ENCODE data around the gene CRY1.

CRY1 gene
- total RNA-seq: 7.3 to 19.3 (median 15.7) reads per million in 17 experiments

DNA sequence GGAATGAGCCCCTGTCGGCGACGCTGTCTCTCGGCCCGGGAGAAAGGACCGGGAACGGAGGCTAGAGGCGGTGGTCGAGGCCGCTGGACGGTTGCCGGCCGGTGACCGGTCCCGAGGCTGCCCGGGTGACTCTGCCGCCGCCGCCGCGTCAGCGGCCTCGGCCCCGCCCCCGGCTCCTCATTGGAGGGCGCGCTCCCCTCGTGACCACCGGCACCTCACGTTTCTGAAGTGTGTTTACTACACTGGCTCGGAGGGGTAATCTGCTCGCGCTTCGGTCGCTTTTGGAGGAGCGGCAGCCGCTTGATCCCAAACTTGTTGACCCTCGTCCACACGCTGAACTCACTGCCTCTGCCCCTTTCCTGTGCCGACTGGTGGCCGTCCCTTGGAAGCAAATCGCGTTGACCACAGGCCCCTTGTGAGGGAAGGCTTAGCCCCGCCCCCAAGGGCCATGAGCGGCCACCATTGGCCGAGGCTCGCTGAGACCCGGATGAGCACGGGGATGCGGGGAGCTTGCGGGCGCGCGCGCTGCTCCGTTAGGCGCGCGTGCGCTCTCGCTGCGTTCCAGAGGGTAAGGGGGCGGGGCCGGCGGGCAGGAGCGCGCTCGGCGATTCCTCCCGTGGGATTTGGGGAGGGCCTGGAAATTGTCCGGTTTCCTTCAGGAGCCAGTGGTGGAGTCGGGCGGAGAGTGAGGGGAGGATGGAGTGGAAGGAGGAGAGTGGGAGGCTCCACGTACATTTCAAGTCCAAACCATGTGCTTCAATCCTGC is at the start of gene CRY1:
Gene CRY1 (minus strand): TSS at position 133 of the 766 bp plus-strand sequence. CDS start 588 bp downstream, outside the sequence.
- peak; percentile 96 to 99 (median 98) for DNase-seq

DNA sequence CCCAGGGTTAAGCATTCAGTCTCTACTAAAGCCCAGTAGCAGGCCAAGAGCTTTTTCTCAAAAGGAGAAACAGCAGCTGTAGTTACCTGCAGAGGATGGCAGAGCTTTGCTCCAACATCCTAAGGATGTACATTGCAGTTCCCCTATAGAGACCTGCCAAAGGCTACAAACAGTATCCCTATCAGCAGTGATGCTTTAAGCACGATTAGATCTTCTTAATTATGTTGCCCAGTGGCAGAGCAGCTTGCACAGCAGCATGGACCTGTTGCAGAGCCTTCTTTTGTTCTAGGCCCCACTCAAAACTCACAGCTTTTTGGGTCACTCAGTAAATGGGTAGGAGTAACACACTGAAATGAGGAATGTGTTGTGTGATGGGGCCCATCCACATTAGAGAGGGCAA is 46.4 kb upstream of the CRY1 start:
- DNase-seq: no peak

DNA sequence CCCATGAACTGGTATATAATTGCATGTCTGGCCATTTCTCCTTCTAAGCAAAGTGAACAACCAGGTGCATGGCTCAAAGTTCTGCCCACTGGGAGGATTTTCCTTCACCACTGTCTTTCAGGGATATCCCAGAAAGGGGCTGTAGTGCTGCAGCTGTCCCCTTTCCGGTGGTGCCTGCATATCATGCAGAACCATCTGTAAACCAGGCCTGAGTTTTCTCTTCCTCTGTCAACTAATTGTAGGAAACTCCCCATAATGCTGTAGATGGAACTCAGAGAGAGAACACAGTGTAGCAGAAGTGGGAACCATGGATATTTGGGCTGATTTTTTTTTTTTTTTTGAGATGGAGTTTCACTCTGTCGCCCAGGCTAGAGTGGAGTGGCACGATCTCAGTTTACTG is 45.6 kb upstream of the CRY1 start:
- no peak for DNase-seq

DNA sequence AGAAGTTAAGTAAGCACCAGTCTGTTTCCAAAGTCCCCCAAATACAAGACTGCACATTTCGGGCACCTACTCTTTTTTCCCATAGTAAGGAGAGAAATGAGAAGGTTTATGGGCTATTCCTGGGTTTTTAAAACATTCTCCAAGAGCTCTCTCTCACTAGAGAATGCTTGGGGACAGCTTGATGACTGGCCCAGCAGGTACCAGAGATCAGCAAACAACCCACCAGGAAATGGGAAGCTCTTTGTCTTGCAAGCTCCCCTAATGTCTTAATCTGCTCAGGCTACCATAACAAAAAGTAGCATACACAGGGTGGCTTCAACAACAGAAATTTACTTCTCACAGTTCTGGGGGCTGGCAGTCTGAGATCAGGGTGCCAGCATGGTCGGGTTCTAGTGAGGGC is 41.8 kb upstream of the CRY1 start:
- DNase-seq: no peak

DNA sequence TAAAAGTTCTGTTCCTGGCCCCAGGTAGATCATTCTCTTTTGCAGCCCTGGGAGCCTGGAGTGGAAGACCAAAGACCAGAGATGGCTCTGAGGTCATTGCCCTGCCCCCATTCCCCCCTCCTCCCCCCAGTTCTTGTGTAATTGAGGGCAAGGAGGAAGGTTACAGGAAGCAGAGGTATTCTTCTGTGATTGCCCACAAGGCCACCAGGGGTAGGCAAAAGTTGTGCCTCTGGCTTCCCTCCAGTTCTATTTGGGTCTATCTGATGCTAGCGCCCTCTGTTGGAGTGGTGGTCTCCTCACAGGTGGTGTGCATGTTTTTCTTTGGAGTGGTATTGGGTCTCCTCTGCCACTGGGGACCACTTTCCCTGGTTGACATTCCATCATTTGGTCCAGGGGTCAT is 41.2 kb upstream of the CRY1 start:
- DNase-seq: peak; percentile 17 to 44 (median 32)

DNA sequence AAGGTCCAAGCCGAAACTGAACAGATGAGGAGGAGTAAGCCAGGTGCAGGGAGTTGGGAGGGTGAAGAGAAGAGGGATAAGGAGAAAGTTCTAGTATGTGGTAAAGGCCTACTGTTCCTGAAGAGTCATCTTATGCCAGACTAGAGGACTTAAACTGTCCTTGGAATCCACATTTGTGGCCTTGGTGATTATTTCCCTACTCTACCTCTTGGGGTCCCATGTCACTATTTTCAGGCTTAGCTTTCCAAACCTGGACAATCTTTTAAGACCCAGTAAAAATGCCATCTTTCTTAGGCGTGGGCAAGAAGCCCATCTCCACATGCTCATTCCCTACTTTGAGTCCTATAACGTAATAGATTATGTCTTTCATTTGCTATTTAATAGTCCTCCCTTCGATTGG is 40.1 kb upstream of the CRY1 start:
- DNase-seq: no peak

DNA sequence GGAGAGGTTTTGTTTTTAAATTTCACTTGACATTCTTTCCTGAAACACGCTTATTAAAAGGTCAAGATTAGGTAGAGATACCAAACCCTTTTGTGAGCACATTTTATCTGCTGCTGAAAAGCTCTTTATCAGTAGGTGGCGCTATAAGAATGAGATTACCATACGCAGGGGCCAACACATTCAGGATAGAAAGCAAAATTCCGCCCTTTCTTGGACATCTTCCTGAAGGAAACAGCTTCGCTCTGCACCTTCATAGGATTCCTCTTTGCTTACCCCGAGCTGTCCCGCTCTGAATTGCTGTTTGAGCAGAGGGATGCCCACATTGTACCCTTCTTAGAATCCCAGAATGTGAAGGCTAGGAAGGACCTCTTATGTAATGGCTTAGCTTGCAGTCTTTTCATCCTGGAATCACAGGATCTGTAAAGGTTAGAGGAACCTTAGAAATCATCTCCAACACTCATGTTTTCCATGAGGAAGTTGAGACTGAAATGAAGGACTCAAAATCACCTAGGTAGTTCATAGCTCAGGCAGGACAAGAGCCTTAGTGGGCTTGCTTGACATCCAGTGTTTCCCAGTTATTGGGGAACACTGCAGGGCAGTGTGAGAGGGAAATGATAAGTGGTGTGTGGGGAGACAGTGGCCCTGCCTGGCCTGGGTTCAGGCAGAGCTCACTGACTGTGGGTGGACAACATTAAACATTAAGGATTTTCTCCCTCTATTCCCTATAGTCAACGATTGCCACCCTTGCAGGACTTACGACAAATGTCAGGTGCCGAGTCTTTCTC is 38.7 kb upstream of the CRY1 start:
- DNase-seq: peak; percentile 53 to 74 (median 56)

DNA sequence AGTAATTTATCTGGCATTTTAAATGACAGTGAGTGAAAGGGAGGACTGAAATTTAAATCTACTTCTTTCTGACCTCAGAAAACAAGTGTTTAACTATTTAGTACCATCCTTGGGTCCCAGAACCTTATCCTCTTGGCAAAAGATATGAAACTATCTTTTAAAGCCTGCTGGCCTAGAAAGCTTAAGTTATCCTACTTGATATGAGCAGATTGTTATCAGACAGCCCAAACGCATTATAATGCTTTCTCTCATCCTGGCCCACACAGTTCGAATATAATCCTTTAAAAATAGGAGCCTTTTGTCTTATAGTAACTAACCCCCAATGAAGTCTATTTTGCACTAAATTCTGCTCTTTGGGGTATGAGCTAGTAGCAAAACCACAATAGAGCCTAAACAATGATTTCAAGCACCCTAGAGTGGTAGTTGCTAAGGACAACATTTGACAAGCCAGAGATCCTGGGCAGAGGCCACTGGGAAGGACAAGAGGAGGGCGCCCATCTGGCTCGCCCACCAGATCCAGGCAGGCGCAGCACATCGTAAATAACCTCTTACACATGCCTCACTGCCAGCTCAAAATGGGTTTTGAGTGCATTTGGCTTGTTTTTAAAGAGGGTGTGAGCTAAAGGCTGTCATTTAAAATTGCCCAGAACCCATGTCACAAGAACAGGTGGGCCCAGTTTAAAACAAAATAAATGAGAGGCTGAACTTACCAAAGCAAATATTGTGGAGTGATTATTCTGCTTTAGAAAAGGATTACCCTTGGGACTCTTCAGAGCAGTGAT is 37.7 kb upstream of the CRY1 start:
- DNase-seq: no peak

DNA sequence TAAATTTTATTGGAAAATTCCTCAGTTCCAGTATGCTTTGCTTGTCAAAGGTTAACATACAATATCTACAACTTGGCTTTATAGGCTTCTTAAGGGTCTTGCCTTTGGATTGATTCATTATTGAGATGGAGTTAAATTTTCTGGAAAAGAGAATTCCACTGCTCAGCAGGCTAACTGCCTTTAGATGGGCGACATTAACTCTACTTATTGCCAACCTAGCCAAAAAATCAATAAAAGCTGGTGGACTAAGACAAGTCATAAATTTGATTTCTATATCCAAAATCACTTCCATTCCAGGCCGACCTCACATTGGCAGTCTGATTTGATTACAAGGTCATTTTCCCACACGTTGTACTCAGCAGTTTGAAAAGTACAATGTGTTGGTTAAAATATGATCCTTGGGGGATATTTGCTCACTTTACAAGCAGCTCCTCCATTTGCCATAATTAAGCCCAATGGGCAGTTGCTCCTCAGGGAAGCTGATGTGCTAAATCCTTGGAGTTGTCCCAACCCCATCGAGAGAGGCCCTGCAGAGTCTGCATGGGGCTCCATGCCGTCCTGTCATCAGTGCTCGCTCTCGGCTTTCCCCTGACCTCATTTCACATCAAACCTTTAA is 36.1 kb upstream of the CRY1 start:
- DNase-seq: no peak

DNA sequence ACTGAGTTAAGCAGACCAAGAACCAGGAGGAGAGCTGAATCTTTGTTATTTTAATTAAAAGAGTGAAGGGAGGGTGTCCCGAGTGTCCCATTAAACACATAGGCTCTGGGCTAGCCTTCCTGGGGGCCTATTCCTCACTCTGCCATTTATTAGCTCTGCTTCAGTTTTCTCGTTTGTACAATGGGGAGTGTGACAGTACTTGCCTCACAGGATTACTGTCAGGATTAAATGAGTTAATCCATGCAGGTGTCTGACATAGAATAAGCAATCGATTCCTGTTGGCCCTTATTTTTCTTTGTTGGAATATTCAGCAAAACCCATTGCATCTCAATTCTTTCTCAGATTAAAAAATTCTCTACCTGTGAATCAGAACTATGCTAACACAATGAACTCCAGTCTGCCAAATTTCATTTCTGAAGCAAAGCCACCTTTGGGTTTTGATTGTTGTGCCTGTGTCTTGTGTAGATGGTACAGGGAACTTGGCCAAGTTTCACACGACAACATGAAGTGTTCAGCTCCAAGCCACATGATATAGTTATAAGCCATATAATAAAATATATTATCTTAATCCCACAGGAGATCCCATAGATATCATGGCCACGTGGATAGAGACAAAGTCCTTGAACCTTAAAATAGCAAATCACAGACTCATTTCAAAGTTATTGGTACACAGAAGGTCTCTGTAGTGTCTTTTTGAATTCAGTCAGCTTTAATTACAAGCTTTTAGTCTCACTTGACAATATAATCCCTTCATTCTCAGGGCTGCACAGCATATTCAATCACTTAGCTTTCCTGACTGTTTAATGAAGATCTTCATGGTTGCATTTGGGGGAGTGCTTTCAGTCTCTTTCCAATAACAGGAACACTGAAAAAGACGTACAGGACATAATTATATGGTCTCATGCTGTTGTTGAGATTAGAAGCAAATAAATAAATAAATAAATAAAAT is 34.4 kb upstream of the CRY1 start:
- no peak for DNase-seq

DNA sequence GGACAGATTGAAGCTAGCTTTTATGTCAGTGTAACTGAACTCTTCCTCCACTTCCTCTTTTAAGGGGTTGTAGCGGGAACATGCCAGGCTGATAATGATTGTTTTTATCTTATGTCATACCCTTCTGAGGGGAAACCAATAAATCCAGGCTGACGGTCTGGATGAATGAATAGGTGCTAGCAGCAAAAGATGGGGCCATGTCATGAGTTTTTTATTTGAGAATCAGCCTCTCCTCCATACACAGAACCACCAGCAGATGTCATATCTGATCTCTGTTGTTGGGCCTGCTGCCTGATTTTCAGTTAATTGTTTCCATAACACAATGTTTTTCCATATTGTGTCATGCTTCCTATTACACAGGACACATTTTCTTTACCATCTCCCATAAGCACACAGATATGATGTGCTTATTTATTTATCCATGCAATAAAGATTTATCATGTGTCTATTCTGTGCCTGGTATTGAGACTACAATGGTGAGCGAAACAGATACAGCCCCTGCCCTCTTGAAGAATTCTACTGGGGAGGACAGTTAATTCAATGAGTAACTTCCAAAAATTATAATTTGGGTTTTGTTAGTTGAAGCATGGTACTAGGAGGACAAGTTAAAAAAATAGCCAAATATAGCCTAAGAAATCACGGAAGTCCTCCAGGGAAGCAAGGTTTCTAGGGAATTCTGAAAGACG is 33.6 kb upstream of the CRY1 start:
- DNase-seq: peak in 3 of 4 experiments; percentile 18 to 40 (median 30)

DNA sequence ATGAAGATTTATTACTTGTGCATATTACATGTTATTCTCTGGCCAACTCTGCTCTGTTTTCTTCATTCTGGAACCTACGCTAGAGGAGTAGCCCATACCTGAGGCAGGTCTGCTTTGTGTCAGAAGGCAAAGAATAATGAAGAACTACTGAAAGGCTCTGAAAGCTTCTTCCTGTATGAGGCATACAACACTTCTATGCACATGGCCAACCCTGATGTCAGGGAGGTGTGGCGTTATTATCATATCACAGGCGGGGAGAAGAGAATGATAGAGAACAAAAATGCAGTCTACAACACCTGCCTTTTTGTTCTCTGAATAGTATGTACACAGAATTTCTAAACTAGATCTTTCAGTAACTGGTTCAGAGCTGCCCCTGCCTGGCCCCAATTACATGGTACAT is 32.5 kb upstream of the CRY1 start:
- DNase-seq: no peak

DNA sequence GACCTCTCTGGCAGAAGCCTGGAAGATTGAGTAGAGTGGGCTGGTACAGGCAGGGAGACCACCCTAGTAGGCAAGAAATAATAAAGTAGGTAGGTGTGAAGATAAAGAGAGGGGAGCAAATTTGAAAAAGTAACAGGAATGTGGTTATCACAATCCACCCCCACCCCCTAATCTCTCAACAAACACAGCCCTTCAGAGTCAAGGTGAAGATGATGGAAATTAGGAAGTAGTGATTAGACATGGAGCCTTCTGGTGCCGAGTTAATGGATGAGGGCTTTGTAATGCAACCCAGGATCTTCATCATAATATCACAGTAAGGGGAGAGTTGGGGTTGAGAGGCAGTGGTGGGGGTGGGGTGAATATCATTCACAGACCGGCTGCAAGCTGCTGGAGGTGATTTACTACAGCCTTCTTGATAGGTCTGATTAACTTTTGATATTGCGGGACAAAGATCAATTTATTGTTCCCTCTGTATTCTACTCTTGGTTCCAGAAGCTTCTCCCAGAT is 29.2 kb upstream of the CRY1 start:
- no peak for DNase-seq

DNA sequence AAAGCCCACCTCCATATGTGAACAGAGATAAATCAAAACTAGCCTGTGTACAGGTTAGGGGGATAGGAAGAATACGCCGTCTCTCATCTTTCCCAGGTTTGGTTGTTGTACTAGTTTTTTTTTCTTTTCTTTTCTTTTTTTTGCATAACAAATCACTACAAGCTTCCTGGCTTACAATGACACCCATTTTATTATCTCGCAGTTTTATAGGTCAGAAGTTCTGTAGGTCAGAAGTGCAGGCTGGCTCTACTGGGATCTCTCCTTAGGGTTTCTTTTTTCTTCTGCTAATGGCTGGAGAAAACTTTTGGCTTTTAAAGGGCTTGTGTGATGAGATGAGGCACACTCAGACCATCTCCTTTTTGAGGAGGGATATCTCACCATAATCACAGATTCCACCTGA is 25.7 kb upstream of the CRY1 start:
- no peak for DNase-seq

DNA sequence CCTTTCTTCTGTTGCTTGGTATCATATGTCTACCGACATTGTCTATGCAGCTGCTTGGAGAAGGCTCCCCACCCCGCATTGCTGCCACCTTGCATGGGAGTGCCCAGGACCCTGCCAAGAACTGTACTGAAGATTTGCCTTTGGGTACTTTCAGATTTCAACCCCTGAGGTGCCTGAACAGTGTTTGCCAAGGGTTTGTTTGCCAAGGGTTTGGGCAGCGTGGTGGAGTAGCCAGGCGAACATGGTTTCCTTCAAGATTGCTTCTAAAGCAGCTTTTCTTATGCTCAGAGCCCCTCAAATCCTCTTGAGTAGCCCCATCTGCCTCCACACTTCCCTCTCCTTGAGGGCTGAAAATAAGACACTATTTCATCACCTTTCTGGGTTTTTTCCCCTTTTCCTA is 25.3 kb upstream of the CRY1 start:
- no peak for DNase-seq

DNA sequence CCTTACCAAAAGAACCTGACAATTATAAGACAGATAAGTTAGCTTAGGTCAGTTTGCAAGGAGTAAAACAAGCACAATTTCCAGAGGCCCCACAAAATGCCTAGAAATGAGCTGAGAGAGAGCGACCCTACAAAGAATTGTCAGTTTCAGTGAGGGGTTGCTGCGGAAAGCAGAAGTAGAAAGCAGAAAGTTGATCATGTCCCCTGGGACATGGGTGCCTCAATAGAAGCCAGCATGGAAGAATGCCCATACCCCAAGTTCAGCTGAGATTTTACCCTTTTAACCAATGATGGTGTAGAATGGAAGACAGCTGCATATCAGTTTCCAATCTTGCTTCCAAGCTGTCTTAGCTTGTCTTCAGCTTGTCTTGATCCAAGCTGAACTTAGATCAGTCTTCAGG is 21.8 kb upstream of the CRY1 start:
- no peak for DNase-seq

DNA sequence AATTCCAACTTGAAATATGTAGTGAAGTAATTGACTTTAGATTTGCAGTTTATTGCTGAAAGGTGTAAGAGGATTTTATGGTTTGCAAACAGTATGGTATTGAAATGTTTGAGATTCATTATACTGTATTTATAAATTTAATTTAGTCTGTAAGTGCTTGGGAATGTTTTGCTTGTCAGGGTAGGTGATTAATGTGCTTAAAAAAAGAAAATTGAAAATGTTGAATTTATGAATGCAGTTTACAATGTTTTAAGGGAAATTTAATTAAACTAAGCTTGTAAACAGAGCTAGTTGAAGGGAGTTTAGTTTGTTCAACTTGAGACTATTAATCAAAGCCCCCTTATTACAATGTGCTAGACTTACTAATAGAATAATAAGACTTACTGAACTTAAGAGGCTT is 18.0 kb upstream of the CRY1 start:
- DNase-seq: no peak

DNA sequence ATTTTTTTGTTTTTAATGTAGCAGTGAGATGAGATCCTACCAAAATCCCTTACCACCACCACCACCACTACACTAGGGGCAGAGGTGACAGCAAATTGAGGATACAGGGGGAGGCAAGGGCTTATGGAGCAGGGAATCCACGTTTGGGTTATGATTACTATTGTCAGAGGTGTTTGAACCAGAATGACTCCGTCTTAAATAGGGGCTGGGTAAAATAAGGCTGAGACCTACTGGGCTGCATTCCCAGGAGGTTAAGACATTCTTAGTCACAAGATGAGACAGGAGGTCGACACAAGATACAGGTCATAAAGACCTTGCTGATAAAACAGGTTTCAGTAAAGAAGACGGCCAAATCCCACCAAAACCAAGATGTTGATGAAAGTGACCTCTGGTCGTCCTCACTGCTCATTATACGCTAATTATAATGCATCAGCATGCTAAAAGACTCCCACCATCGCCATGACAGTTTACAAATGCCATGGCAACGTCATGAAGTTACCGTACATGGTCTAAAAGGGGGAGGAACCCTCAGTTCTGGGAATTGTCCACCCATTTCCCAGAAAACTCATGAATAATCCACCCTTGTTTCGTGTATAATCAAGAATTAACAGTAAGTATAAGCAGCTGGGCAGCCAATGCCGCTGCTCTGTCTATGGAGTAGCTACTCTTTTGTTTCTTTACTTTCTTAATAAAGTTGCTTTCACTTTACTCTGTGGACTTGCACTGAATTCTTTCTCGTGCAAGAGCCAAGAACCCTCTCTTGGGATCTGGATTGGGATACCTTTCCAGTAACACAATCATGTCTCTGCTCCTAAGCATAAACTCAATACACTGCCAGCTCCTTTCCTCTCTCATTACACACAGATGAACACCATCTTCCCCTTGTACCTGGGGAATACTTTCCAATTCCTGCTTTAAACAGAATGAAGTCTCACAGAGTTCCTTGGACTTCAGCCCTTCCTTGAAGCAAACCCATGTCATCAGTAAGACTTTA is 16.7 kb upstream of the CRY1 start:
- DNase-seq: no peak

DNA sequence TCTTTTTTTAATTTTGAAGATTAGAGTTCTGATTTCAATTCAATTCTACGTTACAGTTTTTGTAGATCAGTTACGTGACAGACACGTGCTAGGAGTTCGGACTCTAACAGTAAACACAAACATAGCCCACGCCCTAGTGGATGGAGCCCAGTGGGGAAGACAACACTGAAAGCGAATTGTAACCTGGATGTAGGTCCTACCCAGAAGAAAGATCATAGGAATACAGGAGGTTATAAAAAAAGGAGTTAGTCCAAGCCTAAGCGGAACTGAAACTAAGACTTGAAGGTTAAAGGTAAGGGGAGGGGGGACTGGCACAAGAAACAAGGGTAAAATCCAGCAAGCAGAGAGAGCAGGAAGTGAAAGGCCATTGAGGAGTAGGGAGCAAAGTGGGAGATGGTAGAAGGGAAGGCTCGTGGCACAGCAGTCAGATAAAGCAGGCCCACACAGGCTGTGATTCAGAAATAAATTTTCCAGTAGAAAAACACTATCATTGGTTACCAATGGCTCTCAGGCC is 15.7 kb upstream of the CRY1 start:
- no peak for DNase-seq

Data from suppressor macrophage (primary cell).